Transverse colon (tissue), 3 donors: ENCODE measurements around the gene PXYLP1.

Experiments used
- CTCF ChIP-seq, 5 experiments: fragments of 200-600 bp in 3 of 5; fragments of 450-650 bp in 2 of 5; sonication (generic) in 3 of 5; IDR thresholded peaks; 1 replicate in 2 of 5; 2 replicates in 3 of 5; pipeline ENCODE4 v1.5.1; 2016 to 2017; ENCODE audit warnings: antibody characterized with exemption in 5 of 5, inconsistent platforms in 3 of 5, mild to moderate bottlenecking in 2 of 5, moderate library complexity in 1 of 5
- POLR2A ChIP-seq: fragments of 450-650 bp; IDR thresholded peaks from one replicate; pipeline ENCODE4 v1.6.1; 2016; ENCODE audit warnings: antibody characterized with exemption, mild to moderate bottlenecking, moderate library complexity

GRCh38 chr3:141275973-141276372 is 44.3 kb downstream of the PXYLP1 start:
- TF ChIP-seq POLR2A (no peak), CTCF (IDR thresholded peaks at IDR 0.05) (no peak)
